Liver (tissue), 3 donors: ENCODE measurements around the gene LSM3.

Experiments
- ATF3 ChIP-seq: IDR thresholded peaks from 2 replicates; pipeline ENCODE4 v1.6.1; 2016; ENCODE audit warnings: antibody characterized with exemption
- CTCF ChIP-seq: fragments of 150-350 bp; IDR thresholded peaks from 2 replicates; pipeline ENCODE4 v1.5.1; 2017; ENCODE audit warnings: improper control_type of control experiment, low read depth, low read length; ENCODE audit not compliant: missing input control
- EGR1 ChIP-seq, 2 donors: IDR thresholded peaks; 2 replicates each; pipeline ENCODE4 v1.6.1; 2016 to 2018; ENCODE audit warnings: antibody characterized with exemption in 2 of 2, low read depth in 2 of 2
- FOXA1 ChIP-seq: IDR thresholded peaks from 2 replicates; pipeline ENCODE4 v1.6.1; 2016; ENCODE audit warnings: antibody characterized with exemption
- GABPA ChIP-seq, 2 donors: IDR thresholded peaks in 1 of 2; conservative IDR thresholded peaks in 1 of 2; 2 replicates each; pipeline ENCODE4 v1.6.1; 2016; ENCODE audit warnings: antibody characterized with exemption in 2 of 2, mild to moderate bottlenecking in 1 of 2, moderate library complexity in 1 of 2
- HNF4A ChIP-seq, 2 donors: conservative IDR thresholded peaks; 2 replicates each; pipeline ENCODE4 v1.6.1; 2016; ENCODE audit warnings: antibody characterized with exemption in 2 of 2, mild to moderate bottlenecking in 2 of 2
- JUND ChIP-seq, 2 donors: IDR thresholded peaks; 2 replicates each; pipeline ENCODE4 v1.6.1; 2016; ENCODE audit warnings: antibody characterized with exemption in 2 of 2
- RAD21 ChIP-seq, 2 donors: IDR thresholded peaks; 2 replicates each; pipeline ENCODE4 v1.6.1; 2016; ENCODE audit warnings: antibody characterized with exemption in 2 of 2, mild to moderate bottlenecking in 2 of 2
- REST ChIP-seq: IDR thresholded peaks from 2 replicates; pipeline ENCODE4 v1.6.1; 2016; ENCODE audit warnings: antibody characterized with exemption, mild to moderate bottlenecking
- RXRA ChIP-seq, 2 donors: IDR thresholded peaks; 2 replicates each; pipeline ENCODE4 v1.6.1; 2017 to 2018; ENCODE audit warnings: antibody characterized with exemption in 2 of 2, mild to moderate bottlenecking in 1 of 2
- SP1 ChIP-seq: IDR thresholded peaks from 2 replicates; pipeline ENCODE4 v1.6.1; 2018; ENCODE audit warnings: antibody characterized with exemption, mild to moderate bottlenecking
- TAF1 ChIP-seq: conservative IDR thresholded peaks from 2 replicates; pipeline ENCODE4 v1.6.1; 2016; ENCODE audit warnings: antibody characterized with exemption, mild to moderate bottlenecking
- donor health status: healthy.
- donor health status: healthy.

- TF ChIP-seq GABPA (IDR thresholded peaks at IDR 0.05 in 1 of 2, conservative IDR thresholded peaks at IDR 0.05 in 1 of 2) (no peak), CTCF (peak; percentile 41), FOXA1 (no peak), RAD21 (IDR thresholded peaks at IDR 0.05) (peak in 1 of 2 donors; percentile 46), JUND (IDR thresholded peaks at IDR 0.05) (no peak), SP1 (peak; percentile 8), TAF1 (peak; percentile 27), REST (no peak), RXRA (IDR thresholded peaks at IDR 0.05) (no peak), HNF4A (conservative IDR thresholded peaks at IDR 0.05) (no peak), ATF3 (no peak), EGR1 (IDR thresholded peaks at IDR 0.05; ENCODE audit: low read depth in 2 of 2) (no peak)
Observed at GRCh38 chr3:14216257-14217048, 37.8 kb downstream of the LSM3 start.
